ENCODE results near the gene CEACAM4.
"Not testable (repeated sequence)": the region's sequence is repeated elsewhere in the genome, so short reads cannot be mapped to it uniquely, and the experiment has no call there.

The CEACAM4 gene

GRCh38 chr19:41595258-41595889 lies 31.5 kb downstream of the CEACAM4 start:
- H3K27me3 ChIP-seq (ENCODE audit: control insufficient read depth, insufficient read depth, low read length): no peaks in the 10 kb centered on the region
- H3K9me3 ChIP-seq (ENCODE audit: control insufficient read depth, low read length): no peaks in the 10 kb centered on the region
- H3K9ac ChIP-seq (ENCODE audit: low read length): no peak overlapping the region
- no peak overlapping the region for H3K4me3 ChIP-seq (ENCODE audit: low read length)
- no peaks in the 10 kb centered on the region for H3K36me3 ChIP-seq (ENCODE audit: control insufficient read depth, insufficient read depth, low read length)
- no peaks in the 10 kb centered on the region for H3K4me1 ChIP-seq (ENCODE audit: control insufficient read depth, insufficient read depth, low read length)

DNA sequence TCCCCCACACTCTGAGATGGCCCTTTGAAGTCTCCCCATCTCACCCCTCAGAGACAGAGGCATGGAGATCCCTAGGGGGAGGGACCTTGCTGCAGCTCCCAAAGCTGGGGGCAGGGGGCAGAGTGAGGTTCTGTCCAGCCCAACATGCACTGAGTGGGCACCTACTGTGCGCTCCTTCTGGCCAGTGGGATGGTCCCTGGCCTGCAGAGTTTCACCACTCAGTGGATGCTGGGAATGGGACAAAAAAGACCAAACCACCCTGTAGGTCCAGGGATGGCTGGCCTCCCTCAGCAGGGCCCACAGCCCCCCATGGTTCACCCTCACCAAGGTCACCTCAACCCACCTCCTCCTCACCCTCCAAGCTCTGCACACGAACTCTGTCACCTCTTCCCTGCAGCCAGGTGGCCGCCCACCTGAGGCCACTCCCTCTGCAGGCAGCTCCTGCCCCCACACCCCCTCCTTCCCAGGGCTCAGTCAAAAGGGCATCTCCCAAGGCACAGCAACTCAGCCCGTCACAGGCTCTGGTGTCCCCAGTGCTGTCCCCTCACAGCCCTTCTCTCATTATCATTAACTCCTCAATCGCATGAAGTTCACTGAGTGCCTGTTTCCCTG lies 34.8 kb downstream of the CEACAM4 start:
- no peaks in the 10 kb centered on the region for H3K27me3 ChIP-seq (ENCODE audit: control insufficient read depth, insufficient read depth, low read length)
- H3K4me1 ChIP-seq (ENCODE audit: control insufficient read depth, insufficient read depth, low read length): no peaks in the 10 kb centered on the region
- no peaks in the 10 kb centered on the region for H3K36me3 ChIP-seq (ENCODE audit: control insufficient read depth, insufficient read depth, low read length)
- H3K4me3 ChIP-seq (ENCODE audit: low read length): no peak overlapping the region
- no peaks in the 10 kb centered on the region for H3K9me3 ChIP-seq (ENCODE audit: control insufficient read depth, low read length)
- H3K9ac ChIP-seq (ENCODE audit: low read length): no peak overlapping the region

- no peaks in the 10 kb centered on the region for H3K4me1 ChIP-seq (ENCODE audit: control insufficient read depth, insufficient read depth, low read length)
- H3K36me3 ChIP-seq (ENCODE audit: control insufficient read depth, insufficient read depth, low read length): no peaks in the 10 kb centered on the region
- no peak overlapping the region for H3K4me3 ChIP-seq (ENCODE audit: low read length)
- H3K27me3 ChIP-seq (ENCODE audit: control insufficient read depth, insufficient read depth, low read length): no peaks in the 10 kb centered on the region
- no peaks in the 10 kb centered on the region for H3K9me3 ChIP-seq (ENCODE audit: control insufficient read depth, low read length)
- H3K9ac ChIP-seq (ENCODE audit: low read length): no peak overlapping the region
Measured at GRCh38 chr19:41590936-41591335, 35.9 kb downstream of the CEACAM4 start.

DNA sequence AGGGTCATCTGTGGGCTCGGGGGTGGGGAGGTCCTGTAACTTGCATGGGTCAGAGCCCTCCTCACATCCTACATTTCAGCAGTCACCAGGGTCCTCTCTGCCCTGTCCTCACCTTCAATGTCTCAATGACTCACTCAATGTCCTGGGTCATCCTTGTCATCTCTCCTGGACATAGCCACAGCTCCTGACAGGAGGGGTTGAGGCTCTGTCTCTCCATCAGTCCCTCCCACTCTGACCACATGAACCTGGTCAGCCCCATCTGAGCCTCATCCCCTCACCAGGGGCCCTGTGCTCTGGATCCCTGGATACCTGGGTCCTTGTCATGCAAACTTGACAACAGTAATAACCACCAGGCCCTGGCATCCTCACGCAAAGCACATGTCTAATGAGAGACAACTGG lies 37.5 kb downstream of the CEACAM4 start:
- Histone ChIP-seq H3K4me1 (ENCODE audit: control insufficient read depth, insufficient read depth, low read length) (no peaks in the 10 kb centered on the region), H3K9ac (ENCODE audit: low read length) (no peak overlapping the region)

DNA sequence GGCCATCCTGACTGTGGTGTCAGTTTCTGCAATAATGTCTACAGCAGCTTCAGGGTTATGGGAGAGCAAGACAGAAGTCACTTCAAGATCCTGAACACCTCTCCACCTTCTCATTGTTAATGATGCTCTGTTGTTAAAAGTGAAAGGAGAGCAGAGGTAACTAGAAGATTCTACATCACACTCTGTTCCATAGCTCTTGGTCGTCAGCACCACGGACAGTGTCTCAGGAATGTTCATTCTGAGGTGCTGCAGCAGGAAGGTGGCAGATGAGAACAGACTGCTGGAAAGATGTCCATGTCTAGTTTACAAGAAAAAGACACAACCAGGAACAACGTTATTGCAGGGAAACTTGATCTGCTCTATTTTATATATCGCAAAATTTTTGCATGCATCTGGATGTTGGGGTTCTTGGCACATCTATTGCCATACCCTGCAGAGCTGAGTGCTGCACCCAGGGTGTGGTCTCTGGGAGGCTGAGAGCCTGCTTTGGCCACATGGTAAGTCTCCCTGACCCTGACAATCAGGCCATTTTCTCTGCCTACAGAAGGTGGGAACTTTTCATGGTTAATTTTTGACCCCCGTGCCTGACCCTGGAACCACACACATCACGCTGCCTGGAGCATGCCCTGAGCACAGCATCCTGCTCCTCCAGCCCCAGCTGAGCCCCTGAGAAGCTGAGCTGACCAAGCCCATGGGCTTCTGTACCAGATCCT lies 38.2 kb downstream of the CEACAM4 start:
- Histone ChIP-seq H3K36me3 (ENCODE audit: control insufficient read depth, insufficient read depth, low read length) (no peaks in the 10 kb centered on the region), H3K9me3 (ENCODE audit: control insufficient read depth, low read length) (no peaks in the 10 kb centered on the region), H3K4me1 (ENCODE audit: control insufficient read depth, insufficient read depth, low read length) (no peaks in the 10 kb centered on the region), H3K9ac (ENCODE audit: low read length) (no peak overlapping the region), H3K27me3 (ENCODE audit: control insufficient read depth, insufficient read depth, low read length) (no peaks in the 10 kb centered on the region), H3K4me3 (ENCODE audit: low read length) (no peak overlapping the region)

More for the DNA sequence above, 37.5 kb downstream of the CEACAM4 start:
- H3K27me3 ChIP-seq (ENCODE audit: control insufficient read depth, insufficient read depth, low read length): no peaks in the 10 kb centered on the region
- no peak overlapping the region for H3K4me3 ChIP-seq (ENCODE audit: low read length)
- no peaks in the 10 kb centered on the region for H3K36me3 ChIP-seq (ENCODE audit: control insufficient read depth, insufficient read depth, low read length)
- H3K9me3 ChIP-seq (ENCODE audit: control insufficient read depth, low read length): no peaks in the 10 kb centered on the region

DNA sequence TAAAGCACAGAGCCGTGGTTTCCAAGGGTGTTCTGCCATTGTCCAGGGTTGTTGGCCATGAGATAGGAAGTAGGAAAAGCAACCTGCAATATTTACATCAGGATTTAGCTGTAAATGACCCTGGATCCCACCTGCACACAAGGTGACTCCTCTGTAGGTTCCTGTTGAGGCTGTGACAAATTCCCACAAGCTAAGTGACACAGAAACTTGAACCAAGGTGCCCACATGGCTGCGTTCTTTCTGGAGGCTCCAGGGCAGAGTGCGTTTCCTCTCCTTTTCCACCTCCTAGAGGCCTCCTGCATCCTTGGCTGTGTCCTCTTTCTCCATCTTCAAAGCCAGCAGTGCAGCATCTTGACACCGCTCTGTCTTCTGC lies 39.0 kb downstream of the CEACAM4 start:
- no peak overlapping the region for H3K4me3 ChIP-seq (ENCODE audit: low read length)
- no peaks in the 10 kb centered on the region for H3K9me3 ChIP-seq (ENCODE audit: control insufficient read depth, low read length)
- no peaks in the 10 kb centered on the region for H3K4me1 ChIP-seq (ENCODE audit: control insufficient read depth, insufficient read depth, low read length)
- H3K27me3 ChIP-seq (ENCODE audit: control insufficient read depth, insufficient read depth, low read length): no peaks in the 10 kb centered on the region
- no peak overlapping the region for H3K9ac ChIP-seq (ENCODE audit: low read length)
- H3K36me3 ChIP-seq (ENCODE audit: control insufficient read depth, insufficient read depth, low read length): no peaks in the 10 kb centered on the region

GRCh38 chr19:41587101-41587837 lies 39.6 kb downstream of the CEACAM4 start:
- Histone ChIP-seq H3K27me3 (ENCODE audit: control insufficient read depth, insufficient read depth, low read length) (no peaks in the 10 kb centered on the region), H3K9ac (ENCODE audit: low read length) (no peak overlapping the region), H3K4me3 (ENCODE audit: low read length) (no peak overlapping the region), H3K36me3 (ENCODE audit: control insufficient read depth, insufficient read depth, low read length) (no peaks in the 10 kb centered on the region), H3K4me1 (ENCODE audit: control insufficient read depth, insufficient read depth, low read length) (no peaks in the 10 kb centered on the region), H3K9me3 (ENCODE audit: control insufficient read depth, low read length) (no peaks in the 10 kb centered on the region)

DNA sequence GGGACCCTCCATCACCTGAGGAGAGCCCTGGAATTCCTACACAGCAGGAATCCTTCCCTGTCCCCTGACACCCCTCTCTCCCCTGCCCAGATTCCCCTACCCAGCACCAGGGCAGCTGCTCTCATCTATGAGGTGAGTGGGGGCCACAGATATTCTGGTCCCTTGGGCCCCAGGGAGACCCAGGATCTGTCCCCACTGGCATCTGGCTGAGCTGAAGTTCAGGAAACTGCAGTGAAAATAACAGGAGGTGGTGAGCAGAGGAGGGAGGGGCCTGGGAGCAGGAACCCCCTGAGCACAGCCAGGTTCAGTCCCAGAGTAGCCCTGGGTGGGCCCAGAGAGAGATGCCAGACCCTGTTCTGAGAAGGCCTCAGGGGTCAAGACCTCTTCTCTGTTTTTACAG lies 40.8 kb downstream of the CEACAM4 start:
- H3K4me3 ChIP-seq (ENCODE audit: low read length): no peak overlapping the region
- no peaks in the 10 kb centered on the region for H3K27me3 ChIP-seq (ENCODE audit: control insufficient read depth, insufficient read depth, low read length)
- H3K9me3 ChIP-seq (ENCODE audit: control insufficient read depth, low read length): no peaks in the 10 kb centered on the region
- H3K9ac ChIP-seq (ENCODE audit: low read length): no peak overlapping the region
- no peaks in the 10 kb centered on the region for H3K4me1 ChIP-seq (ENCODE audit: control insufficient read depth, insufficient read depth, low read length)
- no peaks in the 10 kb centered on the region for H3K36me3 ChIP-seq (ENCODE audit: control insufficient read depth, insufficient read depth, low read length)

GRCh38 chr19:41584931-41585330 lies 41.9 kb downstream of the CEACAM4 start:
- H3K27me3 ChIP-seq (ENCODE audit: control insufficient read depth, insufficient read depth, low read length): no peaks in the 10 kb centered on the region
- no peak overlapping the region for H3K4me3 ChIP-seq (ENCODE audit: low read length)
- H3K4me1 ChIP-seq (ENCODE audit: control insufficient read depth, insufficient read depth, low read length): no peaks in the 10 kb centered on the region
- H3K9me3 ChIP-seq (ENCODE audit: control insufficient read depth, low read length): no peaks in the 10 kb centered on the region
- H3K36me3 ChIP-seq (ENCODE audit: control insufficient read depth, insufficient read depth, low read length): no peaks in the 10 kb centered on the region
- H3K9ac ChIP-seq (ENCODE audit: low read length): no peak overlapping the region

DNA sequence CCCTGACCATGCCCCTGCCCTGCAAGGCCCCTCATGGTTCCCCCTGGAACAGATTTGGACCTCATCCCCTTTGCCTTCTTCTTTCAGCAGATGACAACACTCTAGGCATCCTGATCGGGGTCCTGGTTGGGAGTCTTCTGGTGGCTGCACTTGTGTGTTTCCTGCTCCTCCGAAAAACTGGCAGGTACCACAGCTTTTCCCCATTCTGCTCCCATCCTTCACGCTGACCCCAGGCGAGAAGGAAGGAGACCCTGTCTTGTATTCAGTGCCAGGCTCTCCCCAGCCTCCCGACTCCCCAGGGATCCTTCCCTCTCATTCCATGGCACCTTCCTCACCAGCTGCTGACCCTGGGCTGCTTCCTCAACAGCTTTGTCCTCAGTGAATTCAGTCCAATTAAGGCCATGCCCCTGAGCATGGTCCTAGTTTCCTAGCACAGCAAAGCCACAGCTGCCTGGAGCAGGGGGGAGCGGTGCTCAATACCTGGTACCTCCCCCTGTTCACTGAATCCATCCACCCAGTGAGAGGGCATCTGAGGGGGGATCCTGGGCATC lies 42.5 kb downstream of the CEACAM4 start:
- Histone ChIP-seq H3K4me3 (ENCODE audit: low read length) (no peak overlapping the region), H3K9ac (ENCODE audit: low read length) (no peak overlapping the region), H3K9me3 (ENCODE audit: control insufficient read depth, low read length) (no peaks in the 10 kb centered on the region), H3K4me1 (ENCODE audit: control insufficient read depth, insufficient read depth, low read length) (no peaks in the 10 kb centered on the region), H3K27me3 (ENCODE audit: control insufficient read depth, insufficient read depth, low read length) (no peaks in the 10 kb centered on the region), H3K36me3 (ENCODE audit: control insufficient read depth, insufficient read depth, low read length) (no peaks in the 10 kb centered on the region)

GRCh38 chr19:41582577-41583182 lies 44.2 kb downstream of the CEACAM4 start:
- H3K9me3 ChIP-seq (ENCODE audit: control insufficient read depth, low read length); H3K4me3 ChIP-seq (ENCODE audit: low read length); H3K9ac ChIP-seq (ENCODE audit: low read length); H3K36me3 ChIP-seq (ENCODE audit: control insufficient read depth, insufficient read depth, low read length); H3K4me1 ChIP-seq (ENCODE audit: control insufficient read depth, insufficient read depth, low read length); H3K27me3 ChIP-seq (ENCODE audit: control insufficient read depth, insufficient read depth, low read length): not testable (repeated sequence)
